M059J (cell line): ENCODE results near the gene LSG1. TPM values are rescaled to one million over a fixed set of nuclear protein-coding genes. Genes with fewer than 3 reads are reported as not detected.

Source experiments
- DNase-seq: peaks from one replicate; pipeline ENCODE4 v3.0.0-alpha.2; 2012; ENCODE audit warnings: low read depth
- total RNA-seq: library from RNA; depleted of rRNA; stranded (reverse); fragments of >200 nt; shearing (Covaris generic); gene quantifications from 2 replicates; pipeline ENCODE4 v1.2.3, GENCODE V29; 2014

LSG1 gene
- total RNA-seq, 1 experiment from 2014 or later: 70.7 TPM

DNA sequence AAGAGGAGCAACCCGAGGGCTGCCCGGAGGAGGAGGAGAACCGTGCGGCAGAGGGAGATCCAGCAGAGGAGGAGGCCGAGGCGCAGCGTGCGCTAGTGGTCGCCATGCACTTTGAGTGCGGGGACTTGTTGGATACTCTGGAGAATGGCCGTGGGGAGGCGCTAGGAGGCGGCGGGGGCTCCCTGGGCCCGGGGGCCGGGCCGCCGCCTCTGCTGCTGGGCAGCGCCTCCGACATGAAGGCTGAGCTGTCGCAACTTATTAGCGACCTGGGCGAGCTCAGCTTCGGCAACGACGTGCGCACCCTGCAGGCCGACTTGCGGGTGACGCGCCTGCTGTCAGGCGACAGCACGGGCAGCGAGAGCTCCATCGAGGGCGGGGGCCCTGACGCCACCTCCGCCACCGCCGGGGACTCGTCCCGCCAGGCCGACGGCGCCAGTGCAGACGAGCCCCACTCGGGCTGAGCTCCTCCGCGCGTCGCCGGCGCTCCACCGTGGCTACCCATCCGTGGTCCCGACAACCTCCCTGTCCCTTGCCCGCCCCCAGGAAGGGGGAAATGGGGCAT, 15.7 kb upstream of the LSG1 start:
- no peak for DNase-seq

DNA sequence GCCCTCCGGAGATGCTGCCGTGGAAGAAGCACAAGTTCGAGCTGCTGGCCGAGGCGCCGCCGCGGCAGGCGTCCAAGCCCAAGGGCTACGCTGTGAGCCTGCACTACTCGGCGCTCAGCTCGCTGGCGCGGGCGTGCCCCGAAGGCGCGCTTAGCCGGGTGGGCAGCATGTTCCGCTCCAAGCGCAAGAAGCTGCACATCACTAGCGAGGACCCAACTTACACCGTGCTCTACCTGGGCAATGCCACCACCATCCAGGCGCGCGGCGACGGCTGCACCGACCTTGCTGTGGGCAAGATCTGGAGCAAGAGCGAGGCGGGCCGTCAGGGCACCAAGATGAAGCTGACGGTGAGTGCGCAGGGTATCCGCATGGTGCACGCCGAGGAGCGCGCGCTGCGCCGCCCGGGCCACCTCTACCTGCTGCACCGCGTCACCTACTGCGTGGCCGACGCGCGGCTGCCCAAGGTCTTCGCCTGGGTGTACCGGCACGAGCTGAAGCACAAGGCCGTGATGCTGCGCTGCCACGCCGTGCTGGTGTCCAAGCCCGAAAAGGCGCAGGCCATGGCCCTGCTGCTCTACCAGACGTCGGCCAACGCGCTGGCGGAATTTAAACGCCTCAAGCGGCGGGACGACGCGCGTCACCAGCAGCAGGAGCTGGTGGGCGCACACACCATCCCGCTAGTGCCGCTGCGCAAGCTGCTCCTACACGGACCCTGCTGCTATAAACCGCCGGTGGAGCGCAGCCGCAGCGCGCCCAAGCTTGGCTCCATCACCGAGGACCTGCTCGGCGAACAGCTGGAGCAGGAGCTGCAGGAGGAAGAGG, 15.0 kb upstream of the LSG1 start:
- peak; percentile 54 for DNase-seq

DNA sequence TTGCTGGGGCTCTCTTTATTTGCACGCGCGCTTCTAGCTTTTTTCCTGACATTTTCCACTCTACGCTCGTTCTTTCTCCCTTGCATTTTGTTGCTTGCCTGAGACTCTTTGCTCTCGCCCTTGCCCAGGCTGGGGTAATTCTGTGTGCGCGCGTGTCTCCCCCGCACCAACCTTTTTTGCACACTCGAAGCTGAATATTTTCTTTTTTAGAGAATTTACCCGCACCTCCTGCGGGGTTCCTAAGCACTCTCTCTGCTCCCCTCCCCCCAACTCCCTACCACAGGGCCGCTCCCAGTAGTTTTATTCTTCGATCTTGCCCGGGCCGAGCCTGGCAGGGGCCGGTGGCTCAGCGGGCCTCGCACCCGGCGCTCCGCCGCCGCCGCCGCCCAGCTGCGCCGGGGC, 14.4 kb upstream of the LSG1 start:
- no peak for DNase-seq

DNA sequence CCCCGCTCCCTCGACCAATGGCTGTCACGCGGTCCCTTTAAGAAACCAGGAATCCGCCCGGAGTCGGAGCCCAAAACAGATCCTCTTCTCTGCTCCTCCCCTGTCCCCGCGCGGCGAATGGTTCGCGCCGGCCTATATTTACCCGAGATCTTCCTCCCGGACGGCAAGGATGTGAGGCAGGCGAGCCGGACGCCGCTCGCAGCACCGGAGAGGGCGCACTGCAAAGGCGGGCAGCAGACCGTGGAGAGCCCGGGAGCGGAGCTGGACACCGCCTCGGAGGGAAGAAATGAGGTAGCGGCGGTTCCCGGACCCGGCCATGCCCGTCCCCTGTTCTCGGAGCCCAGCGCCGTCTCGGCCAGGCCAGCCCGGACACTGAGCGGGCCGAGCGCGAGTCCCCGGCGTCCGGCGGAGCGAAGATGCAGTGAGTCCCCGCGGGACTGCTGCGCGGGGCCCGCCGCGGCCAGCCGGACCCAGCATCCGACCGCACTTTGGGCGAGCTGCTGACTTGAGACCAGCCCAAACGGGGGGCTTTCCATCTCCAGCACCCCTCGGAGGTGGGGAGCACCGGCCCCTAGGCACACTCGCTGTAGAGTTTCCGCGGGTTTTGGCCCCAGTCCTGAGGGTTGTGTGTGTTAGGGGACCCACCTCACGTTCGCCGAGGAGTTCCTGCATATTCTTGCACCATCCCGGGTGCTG, 13.9 kb upstream of the LSG1 start, which contains the start of gene FAM43A:
FAM43A (plus strand) TSS at position 166 of the 696 bp plus-strand sequence. CDS start 944 bp downstream, outside the sequence.
- DNase-seq: peak; percentile 94

DNA sequence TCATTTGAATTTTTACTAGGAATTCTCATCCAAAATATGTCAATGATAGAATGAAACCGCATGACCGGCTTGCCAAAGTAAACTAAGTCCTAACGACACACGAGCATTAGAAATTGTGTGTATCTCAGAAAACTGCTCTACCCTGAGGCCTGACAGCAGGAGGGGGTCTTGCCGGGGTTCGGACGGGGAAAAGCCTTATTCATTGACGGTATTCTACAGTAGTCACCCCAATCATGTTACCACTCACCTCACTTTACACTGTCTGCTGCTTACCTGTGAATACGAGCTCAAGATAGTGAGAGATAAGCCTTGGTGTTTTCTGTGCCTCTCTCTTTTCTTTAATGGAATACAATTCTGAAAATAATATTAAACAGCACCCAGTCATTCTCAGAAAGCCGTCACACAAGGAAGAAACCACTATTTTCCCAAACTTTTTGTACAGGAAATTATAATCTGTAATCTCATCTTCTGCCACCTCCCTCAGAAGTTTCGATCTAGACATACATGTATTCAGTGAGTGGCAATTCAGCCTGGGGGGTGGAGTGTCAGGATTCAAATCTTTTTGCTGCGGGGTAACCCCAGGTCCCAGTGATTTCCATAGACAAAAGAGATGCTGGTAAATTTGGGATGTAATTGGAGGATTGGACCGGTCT, 13.2 kb upstream of the LSG1 start:
- no peak for DNase-seq

DNA sequence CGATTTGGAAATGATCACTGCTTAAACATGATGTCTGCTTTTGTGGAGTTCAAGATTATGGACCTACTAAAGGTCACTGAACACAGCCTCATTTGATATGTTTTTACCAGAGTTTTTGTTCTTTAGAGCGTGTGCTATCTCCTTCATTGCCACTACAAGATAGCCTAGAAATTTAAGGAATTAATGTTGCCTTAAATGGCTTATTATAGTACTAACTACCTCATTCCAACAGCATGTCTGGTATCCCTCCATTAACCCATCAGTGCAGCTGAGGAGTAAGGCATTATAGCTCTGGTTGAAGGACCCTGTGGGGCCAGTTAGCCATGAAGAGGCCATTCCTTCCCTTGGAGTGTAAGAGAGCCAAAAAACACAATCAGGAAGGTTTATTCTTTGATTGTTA, 11.4 kb upstream of the LSG1 start:
- no peak for DNase-seq

DNA sequence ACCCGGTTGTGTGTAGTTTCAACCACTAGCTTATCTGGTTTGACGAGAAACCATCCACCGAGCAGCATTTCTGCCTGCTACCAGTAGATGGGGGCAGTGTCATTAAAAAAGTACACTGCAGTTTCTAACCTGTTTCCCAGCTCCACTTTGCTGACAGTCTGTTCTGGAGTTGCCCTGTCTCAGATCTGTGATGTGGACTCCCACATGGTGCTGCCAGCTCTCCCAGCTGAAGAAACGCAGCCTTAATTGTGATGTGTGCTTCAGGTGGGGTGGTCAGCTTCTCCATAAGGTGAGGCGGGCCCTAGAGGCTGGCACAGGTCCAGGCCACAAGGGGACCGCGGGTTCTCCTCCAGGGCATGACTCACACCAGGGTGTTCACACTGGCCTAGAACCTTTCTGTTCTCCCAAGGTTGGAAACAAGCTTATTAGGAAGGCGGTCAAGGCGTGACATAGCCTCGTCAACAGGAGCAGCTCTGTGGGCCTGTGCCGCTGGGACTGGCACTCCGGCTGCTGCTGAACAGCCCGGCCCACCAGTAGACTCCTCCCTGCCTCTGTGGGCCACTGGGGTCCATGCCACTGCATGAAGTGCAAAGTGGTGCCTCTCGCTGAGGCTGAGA, 10.8 kb upstream of the LSG1 start:
- peak; percentile 91 for DNase-seq

DNA sequence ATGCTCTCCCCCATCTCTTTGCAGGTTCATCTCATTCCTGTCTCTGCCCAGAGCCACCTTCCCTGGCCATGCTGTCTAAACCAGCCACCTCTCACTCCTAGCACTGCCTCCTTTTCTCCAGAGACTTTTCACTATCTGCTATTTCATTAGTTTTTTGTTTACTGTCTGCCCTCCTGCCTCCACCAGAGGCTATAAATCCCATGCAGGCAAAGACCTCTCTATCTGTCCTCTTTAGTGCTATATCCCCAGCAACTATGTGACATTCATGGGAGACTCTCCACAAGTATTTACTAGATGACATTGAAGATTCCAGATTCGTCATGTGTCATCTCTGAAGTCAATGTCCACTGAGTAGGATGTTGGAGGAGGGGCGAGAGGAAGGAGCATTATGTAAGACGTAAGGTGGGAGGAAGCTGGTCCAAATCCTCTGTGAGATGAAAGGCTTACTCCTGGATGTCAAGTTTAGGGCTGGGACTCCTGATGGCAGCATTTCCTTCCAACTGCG, 10.2 kb upstream of the LSG1 start:
- DNase-seq: no peak

DNA sequence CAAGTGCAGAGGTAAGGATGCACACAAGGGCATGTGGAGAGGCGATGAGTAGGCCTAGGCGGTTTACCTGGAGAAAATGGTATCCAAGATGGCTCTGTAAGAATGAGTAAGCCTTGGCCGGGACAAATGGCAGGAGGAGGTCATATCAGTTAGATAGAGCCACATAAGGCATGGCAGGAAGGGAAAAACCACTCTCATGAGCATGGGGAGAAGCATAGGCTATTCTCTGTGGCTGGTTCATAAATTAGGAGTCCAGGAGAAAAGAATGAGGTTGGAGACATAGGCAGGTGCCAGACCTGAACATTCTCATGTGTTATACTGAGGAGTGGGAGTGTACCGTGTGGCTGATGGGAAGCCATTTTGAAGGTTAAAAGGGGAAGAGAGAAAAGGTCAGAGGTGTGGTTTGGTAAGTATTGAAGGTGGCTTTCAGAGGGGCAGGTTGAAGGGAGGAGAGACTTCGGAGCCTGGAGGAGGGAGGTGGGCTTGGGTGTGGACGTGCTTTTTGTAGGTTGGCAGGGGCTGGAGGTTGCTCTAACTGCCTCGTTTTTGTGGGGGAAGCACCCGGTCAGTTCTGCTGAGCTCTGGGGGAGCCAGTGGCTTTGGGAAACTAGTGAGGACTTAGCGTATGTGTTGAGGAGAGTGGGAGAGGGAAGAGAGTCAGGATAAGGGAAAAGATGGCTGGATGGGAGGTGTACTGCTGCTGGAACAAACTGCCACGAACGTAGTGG, 9.1 kb upstream of the LSG1 start:
- no peak for DNase-seq

DNA sequence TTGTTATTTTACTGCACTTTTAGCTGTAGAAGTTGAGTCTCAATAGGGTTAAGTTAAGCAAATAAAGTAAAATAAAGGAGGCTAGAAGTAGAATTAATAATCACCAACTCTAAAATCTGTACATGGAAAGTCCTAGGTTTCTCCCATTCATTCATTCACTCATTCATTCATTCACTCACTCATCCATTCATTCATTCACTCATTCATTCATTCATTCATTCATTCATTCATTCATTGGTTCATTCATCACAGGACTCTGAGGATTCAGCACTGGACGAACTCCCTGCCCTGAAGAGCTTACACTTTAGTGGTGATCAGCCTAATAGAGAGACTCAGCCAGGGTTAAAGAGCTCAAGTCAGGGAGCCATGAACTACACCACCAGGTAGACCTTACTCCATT, 4.5 kb upstream of the LSG1 start:
- no peak for DNase-seq

DNA sequence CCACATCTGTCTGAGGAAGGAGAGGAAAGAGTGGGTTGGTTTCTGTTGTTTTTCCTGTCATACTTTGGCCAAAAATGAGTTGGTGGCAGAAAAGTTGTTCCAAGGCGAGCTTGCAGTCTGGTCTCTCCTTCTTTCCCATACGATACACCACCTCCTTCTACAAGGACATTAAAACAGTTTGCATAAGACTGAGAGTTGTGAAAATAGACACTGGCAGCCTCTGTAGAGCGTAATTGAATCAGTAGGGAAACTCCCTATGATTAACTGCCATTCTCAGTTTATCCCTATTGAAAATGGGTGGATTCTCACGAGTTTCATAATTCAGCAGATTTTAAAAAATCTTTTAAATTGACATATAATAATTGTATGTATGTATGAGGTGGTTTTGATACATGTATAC, 3.7 kb upstream of the LSG1 start:
- DNase-seq: no peak

DNA sequence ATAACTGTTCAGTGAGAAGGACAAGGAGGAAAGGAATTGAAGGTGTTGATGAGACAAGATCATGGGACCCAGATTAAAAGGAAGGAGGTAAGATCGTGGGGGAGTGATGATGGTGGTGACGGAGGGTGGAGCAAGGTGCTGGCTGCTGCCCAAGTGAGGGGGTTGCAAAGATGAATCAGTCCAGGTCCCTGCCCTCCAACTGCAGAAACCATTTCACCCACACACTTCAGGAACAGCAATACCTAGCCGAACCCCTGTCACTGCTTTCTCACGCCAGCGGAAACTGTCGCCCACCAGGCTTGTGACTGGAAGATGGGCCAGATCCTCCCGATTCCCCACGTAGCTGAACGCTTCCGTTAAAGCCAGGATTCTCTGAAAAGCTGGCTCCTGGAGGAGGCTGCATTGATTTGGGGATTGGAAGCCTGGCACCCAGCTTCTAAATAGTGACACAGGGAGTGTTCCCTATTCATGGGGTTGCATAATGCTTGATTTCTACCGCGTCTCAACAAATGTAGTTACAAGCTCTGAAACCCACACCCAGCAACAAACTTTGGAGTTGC, 3.2 kb upstream of the LSG1 start:
- no peak for DNase-seq

DNA sequence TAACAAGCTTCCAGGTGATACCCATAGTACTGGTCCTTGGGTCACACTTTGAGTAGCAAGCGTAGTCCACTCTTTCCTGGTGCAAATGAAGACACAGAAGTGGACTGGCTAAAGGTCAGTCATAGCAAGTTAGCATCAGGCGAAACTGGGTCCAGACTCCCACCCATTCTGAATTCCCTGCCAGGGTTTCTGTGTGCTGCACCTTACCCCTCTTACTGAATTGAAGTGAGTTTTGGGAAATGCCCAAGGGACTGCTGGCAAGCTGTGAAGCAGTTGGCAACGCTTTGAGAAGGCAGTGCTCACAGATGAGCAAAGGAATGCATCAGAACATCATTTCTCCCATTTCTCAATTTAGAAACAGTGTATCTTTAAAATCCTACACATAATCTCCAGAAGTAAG, 1.8 kb upstream of the LSG1 start:
- no peak for DNase-seq

DNA sequence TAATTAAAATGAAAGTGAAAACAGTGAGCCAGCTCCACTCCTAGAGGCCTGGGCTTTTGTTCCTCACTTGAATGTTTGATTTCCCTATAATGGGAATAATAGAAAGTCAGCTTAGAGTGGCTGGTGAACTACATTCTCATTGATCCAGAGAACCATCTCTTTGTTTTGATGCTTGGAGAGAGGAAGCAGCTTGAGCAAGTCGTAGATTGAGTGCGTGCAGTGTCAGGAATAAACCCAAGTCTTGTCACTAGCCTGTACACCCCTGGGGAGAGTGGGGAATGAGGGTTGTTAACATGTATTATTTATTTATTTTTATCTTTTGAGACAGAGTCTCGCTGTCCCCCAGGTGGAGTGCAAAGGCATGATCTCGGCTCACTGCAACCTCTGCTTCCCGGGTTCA, 885 bp upstream of the LSG1 start:
- DNase-seq: no peak

DNA sequence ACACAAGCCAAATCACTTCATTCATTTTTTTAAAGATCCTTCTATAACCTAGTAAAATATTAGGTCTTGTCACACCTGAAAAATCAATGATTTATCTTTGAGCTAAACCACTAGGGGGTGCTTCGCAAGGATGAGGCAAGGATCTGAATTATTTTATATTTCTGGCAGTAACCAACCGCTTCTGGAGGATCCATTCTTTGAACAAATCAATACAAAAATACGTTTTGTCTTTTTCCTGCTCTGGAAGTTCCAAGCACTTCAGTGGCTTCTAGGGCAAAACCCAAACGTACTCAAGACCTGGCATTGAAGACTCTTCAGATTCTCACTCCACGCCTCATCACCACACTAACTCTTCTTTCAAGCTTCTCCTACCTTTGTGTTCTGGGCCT, 486 bp downstream of the LSG1 start:
- peak; percentile 55 for DNase-seq

DNA sequence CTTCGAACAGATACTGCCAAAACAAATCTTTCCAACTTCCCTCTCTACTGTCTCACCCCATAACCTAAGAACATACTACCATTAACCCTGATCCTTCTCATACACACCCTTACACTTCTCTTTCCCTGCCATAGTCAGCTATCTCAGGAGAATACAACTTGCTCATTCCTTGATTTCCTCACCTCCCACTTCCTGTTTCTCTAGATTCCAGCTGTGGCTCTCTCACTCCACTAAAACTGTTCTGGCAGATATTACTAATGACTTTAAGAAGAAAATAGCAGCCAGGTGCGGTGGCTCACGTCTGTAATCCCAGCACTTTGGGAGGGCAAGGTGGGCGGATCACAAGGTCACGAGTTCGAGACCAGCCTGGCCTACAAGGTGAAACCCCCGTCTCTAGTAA, 4.6 kb downstream of the LSG1 start:
- no peak for DNase-seq

DNA sequence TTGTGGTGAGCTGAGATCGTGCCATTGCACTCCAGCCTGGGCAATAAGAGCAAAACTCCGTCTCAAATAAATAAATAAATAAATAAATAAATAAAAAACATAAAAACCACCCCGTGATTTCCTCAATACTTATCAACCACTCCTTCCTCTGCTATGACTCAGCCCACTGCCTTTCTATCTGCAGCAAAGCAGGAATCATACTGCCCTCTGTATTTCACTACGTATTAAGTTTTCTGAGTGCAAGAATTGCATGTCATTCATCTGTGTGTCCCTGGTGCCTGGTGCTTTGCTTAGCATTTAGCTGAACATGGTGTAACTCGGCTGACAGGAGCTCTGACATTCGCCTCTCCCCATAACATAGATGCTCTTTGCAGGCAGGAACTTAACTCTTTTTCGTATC, 7.1 kb downstream of the LSG1 start:
- no peak for DNase-seq

DNA sequence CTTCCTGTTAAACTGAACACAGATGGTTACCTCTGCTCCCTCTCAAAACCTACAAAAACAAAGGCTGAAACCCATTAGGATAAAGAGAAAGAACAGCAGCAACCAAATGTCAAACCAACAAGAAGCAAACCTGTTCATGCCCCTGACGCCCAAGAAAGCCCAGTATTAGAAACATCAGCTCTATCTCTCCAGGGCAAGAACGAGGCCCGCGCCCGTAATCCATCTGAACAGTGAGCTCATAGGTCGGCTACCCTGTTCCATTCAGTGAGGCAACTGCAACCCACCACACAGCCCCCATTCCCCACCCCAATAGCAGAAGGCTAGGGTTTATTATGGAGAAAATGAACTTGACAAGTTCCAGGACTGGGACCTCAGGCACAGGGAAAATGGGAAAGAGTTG, 10.0 kb downstream of the LSG1 start:
- DNase-seq: no peak

DNA sequence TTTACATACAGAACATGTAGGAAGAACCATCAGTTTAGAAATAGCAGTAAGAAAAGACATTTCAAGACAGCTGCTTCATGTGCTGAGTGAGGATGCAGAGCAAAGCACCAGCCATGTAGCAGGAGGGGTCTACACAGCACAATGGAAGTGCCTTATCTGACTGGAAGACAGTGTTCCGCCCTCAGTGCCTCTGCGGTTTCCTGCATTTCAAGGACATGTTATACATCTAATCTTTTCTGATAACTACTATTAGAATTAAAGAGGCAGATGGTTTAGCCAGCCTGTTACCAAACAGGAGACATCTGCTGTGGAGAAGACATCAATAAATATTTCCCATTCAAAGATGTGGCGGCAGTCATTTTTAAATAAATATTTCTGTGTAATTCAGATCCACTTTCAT, 10.6 kb downstream of the LSG1 start:
- DNase-seq: no peak

DNA sequence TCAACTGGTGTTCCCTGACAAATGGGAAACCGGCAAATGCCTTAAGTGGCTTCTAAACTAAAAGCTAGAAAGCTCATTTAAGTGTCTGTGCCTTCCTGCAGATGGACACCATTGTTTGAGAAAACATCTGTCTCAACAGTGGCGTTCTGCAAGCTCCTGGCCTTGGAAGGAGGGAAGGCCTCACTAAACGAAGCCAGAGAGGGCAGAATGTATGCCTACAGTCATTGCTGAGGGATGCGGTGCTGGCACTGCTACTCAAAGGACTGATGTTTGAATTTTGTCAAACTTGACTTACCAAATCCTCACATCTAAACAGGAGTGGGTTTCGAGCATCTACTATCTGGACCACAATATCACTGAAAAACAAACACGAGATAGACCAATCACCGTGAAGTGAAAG, 12.2 kb downstream of the LSG1 start:
- DNase-seq: no peak
